ENCODE data around the gene RIMS4. TPM values are rescaled to one million over a fixed set of nuclear protein-coding genes. Genes with fewer than 3 reads are reported as not detected.

RIMS4 gene
- total and polyA plus RNA-seq, 10 of the 15 experiments (the other 5 are each of a cell fraction or from before 2014, with no cell fraction given) = under 0.01 to 0.07 (median 0.05) TPM; not detected in 5

- Histone ChIP-seq H3K36me3 (ENCODE audit: control insufficient read depth in 2 of 2, insufficient read depth in 2 of 2, low read length in 1 of 2) (no peaks in the 10 kb centered on the region), H3K9ac (ENCODE audit: control insufficient read depth, insufficient read depth, low read length) (no peak overlapping the region), H3K27me3 (replicated peaks in 1 of 2; ENCODE audit: control insufficient read depth in 2 of 2, insufficient read depth in 2 of 2, low read length in 1 of 2) (peaks cover 1 to 3% of the 10 kb centered on the region in 2 experiments; a peak in 2 of 4 replicates), H4K20me1 (ENCODE audit: control insufficient read depth, insufficient read depth) (no peaks in the 10 kb centered on the region), H3K4me2 (ENCODE audit: control insufficient read depth, insufficient read depth) (no peak overlapping the region), H3K9me3 (replicated peaks; ENCODE audit: control insufficient read depth, insufficient read depth, low read length) (no peaks in the 10 kb centered on the region), H3K4me3 (no peak overlapping the region), H3K79me2 (ENCODE audit: control insufficient read depth, insufficient read depth, low read length) (no peaks in the 10 kb centered on the region), H2AFZ (ENCODE audit: control insufficient read depth, low read depth, low read length) (no peak overlapping the region), H3K27ac (ENCODE audit: control insufficient read depth, insufficient read depth) (no peak overlapping the region), H3K4me1 (ENCODE audit: control insufficient read depth, insufficient read depth, low read length) (no peaks in the 10 kb centered on the region)
- in situ Hi-C loops (cut with MboI) (no loop called here), intact Hi-C loops (cut with micrococcal nuclease; ENCODE audit: unreplicated experiment) (no loop called here)
- ATAC-seq = no peak
- TF ChIP-seq NR2F1 (conservative IDR thresholded peaks at IDR 0.05) (no peak), POU2F2 (IDR thresholded peaks at IDR 0.05; ENCODE audit: borderline replicate concordance, low read depth, low read length) (no peak), TBL1XR1 (IDR thresholded peaks at IDR 0.05; ENCODE audit: low read depth, low read length) (no peak), FOXM1 (IDR thresholded peaks at IDR 0.05; ENCODE audit: low read depth, low read length) (no peak), REST (IDR thresholded peaks at IDR 0.05; ENCODE audit: low read depth, low read length) (no peak)
- ChIA-PET RAD21 (ENCODE audit: unreplicated experiment) (no interaction called here), POLR2A (interaction anchor here (0.6 kb wide), 1 partner anchor 104 kb away, joined by 3 read pairs; no protein-coding TSS in a partner anchor), CTCF (no interaction called here), SMC1A (ENCODE audit: uncharacterized antibody, unreplicated experiment) (no interaction called here)
- BruUV-seq (replicated peaks) = no TSS peak
- 52% methylated on average over 13 of the region's 13 CpGs for WGBS (ENCODE audit: insufficient coverage, insufficient replicate concordance, low lambda C conversion rate, missing lambda C conversion rate)
- DNase-seq (ENCODE audit: low read depth, low spot score) = no peak
- FAIRE-seq = no peak
Measured at GRCh38 chr20:44714102-44714700, 96.1 kb downstream of the RIMS4 start.
